ENCODE results near the gene EBI3.
"Not testable (repeated sequence)": the region's sequence is repeated elsewhere in the genome, so short reads cannot be mapped to it uniquely, and the experiment has no call there.

EBI3 gene

GRCh38 chr19:4229179-4229931, at the start of gene EBI3:
EBI3 (plus strand) TSS chr19:4229523; CDS start chr19:4229551, 28 bp downstream.
- DNase-seq (ENCODE audit: low read depth): no peak

GRCh38 chr19:4181053-4181508, 48.2 kb upstream of the EBI3 start:
- no peak for DNase-seq (ENCODE audit: low read depth)

GRCh38 chr19:4182084-4182810, 47.1 kb upstream of the EBI3 start, which contains the start of the genes ANKRD24 and SIRT6:
ANKRD24 (plus strand) TSS chr19:4182689; CDS start chr19:4186426, 3,737 bp downstream.
SIRT6 (minus strand) TSS chr19:4182563; CDS start chr19:4182539, 24 bp downstream.
- peak; percentile 94 for DNase-seq (ENCODE audit: low read depth)

- no peak for DNase-seq (ENCODE audit: low read depth)
These were observed 45.2 kb upstream of the EBI3 start for GRCh38 chr19:4183967-4184717.

- DNase-seq (ENCODE audit: low read depth): no peak
These were observed 44.5 kb upstream of the EBI3 start for GRCh38 chr19:4184718-4185352.

GRCh38 chr19:4185413-4186086, 43.8 kb upstream of the EBI3 start:
- DNase-seq (ENCODE audit: low read depth): no peak

GRCh38 chr19:4186087-4186993, 43.0 kb upstream of the EBI3 start:
- DNase-seq (ENCODE audit: low read depth): peak; percentile 62

- DNase-seq (ENCODE audit: low read depth): no peak
These were observed 41.8 kb upstream of the EBI3 start for GRCh38 chr19:4187313-4188122.

GRCh38 chr19:4189641-4190040, 39.7 kb upstream of the EBI3 start:
- no peak for DNase-seq (ENCODE audit: low read depth)

- not testable (repeated sequence) for DNase-seq (ENCODE audit: low read depth)
These were observed 36.8 kb upstream of the EBI3 start for GRCh38 chr19:4192537-4192936.

GRCh38 chr19:4194353-4194752, 35.0 kb upstream of the EBI3 start:
- DNase-seq (ENCODE audit: low read depth): no peak

- DNase-seq (ENCODE audit: low read depth): no peak
These were observed 33.3 kb upstream of the EBI3 start for GRCh38 chr19:4196009-4196408.

GRCh38 chr19:4196587-4197148, 32.7 kb upstream of the EBI3 start:
- no peak for DNase-seq (ENCODE audit: low read depth)

GRCh38 chr19:4197228-4197624, 32.1 kb upstream of the EBI3 start:
- no peak for DNase-seq (ENCODE audit: low read depth)

GRCh38 chr19:4197625-4198466, 31.5 kb upstream of the EBI3 start:
- DNase-seq (ENCODE audit: low read depth): no peak

- no peak for DNase-seq (ENCODE audit: low read depth)
These were observed 30.7 kb upstream of the EBI3 start for GRCh38 chr19:4198467-4199126.

GRCh38 chr19:4199699-4200293, 29.5 kb upstream of the EBI3 start:
- DNase-seq (ENCODE audit: low read depth): no peak
